ENCODE measurements around the gene PPP1R3C.

DNA sequence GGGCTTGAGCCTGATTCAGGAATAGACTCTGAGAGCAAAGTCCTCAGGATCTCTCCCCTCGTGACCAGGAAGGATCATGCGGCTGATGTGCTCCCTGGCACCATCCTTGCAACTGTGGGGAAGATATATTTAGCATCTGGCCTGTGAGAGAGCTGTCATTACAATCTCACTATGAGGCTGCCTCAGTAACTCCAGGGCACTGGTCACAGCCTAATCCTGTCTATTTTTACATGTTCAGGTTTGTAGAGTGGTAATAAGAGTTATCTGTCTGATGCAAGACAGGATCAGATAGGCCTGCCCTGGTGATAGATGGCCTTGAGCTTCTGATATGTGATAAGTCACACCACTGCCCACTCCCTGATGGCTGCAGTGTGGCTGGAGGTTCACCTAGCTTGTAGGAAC, 50.7 kb downstream of the PPP1R3C start:
- TF ChIP-seq POLR2A (IDR thresholded peaks at IDR 0.05) = no peak
- TF ChIP-seq, protein P1, sequence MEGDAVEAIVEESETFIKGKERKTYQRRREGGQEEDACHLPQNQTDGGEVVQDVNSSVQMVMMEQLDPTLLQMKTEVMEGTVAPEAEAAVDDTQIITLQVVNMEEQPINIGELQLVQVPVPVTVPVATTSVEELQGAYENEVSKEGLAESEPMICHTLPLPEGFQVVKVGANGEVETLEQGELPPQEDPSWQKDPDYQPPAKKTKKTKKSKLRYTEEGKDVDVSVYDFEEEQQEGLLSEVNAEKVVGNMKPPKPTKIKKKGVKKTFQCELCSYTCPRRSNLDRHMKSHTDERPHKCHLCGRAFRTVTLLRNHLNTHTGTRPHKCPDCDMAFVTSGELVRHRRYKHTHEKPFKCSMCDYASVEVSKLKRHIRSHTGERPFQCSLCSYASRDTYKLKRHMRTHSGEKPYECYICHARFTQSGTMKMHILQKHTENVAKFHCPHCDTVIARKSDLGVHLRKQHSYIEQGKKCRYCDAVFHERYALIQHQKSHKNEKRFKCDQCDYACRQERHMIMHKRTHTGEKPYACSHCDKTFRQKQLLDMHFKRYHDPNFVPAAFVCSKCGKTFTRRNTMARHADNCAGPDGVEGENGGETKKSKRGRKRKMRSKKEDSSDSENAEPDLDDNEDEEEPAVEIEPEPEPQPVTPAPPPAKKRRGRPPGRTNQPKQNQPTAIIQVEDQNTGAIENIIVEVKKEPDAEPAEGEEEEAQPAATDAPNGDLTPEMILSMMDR (IDR thresholded peaks at IDR 0.05) = no peak
